ENCODE data around the gene LAMB3.

The LAMB3 gene

DNA sequence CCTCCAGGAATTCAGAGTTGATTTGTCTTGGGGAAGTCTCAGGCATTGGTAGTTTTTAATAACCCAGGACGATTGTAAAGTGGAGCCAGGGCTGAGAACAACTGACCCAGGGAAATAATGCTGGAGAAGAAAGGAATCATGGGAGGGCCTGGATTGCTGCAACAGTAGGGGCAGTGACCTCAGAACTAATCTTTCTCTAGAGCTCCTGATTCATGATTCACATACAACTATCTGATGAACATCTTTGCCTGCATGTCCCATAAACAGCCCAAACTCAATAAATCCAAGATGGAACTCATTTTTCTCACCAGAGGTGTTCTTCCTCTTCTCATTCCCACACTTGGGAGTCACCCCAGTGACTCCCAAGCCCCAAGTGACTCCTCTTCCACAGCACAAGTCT lies 14.9 kb upstream of the LAMB3 start:
- H3K4me3 ChIP-seq (ENCODE audit: low read depth, low read length) = no peak overlapping the region
- DNase-seq (ENCODE audit: low read depth) = no peak

DNA sequence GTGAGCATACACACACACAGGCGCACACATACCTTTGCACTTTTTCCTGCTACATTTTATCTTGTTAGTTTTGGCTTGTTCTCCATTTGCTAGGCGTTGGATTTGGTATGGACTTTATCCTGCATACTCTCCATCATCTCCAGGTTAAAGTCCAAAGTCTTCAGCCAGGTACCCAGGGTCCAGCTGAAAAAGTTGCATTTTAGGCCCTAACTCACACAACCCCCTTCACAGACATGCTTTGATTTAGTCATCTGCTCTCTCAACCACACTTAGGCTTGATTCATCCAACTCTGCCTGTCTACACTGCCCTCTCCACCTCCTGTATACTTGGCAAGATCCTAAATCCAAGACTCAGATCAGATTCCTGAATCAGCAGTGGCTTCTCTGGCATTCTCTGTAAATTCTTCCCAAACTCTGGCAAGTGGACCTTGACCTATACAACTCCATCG lies 10.7 kb upstream of the LAMB3 start:
- no peak for DNase-seq (ENCODE audit: low read depth)
- no peak overlapping the region for H3K4me3 ChIP-seq (ENCODE audit: low read depth, low read length)

DNA sequence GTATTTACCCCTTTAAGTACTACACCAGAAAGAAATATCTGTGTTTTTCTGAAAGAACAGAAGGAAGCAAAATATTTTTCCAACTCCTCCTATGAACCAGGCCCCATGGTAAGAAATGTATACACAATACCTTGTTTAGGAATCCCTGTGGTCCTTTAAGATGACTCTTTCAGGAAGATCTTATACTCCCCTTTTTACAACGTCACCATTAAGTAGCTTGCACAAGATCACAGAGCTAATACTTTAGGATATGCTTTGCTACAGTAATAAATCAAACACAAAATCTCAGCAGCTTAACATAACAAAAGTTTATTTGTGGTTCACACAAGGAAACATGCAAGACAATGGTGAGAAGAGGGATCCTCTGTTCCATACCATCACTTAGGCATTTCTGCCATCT lies 8.8 kb upstream of the LAMB3 start:
- no peak for DNase-seq (ENCODE audit: low read depth)
- H3K4me3 ChIP-seq (ENCODE audit: low read depth, low read length) = no peak overlapping the region

DNA sequence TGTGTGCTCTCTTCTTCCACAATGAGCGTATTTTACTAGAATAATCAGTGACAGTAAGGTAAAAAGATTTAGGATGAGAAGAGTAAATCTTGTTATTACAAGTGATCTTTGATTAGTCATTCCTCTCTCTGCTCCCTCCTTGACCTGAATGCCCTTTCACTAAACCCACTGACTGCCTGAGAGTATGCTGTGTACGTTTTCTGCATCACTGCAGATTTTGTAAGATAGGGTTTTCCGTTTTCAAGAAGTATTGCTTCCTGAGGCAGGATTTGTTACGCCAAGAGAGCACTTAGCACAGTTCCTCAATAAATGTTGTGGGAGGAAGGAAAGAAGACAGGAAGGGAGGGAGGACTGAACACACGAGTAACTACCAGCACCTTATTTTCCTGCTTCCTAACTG lies 7.7 kb upstream of the LAMB3 start:
- DNase-seq (ENCODE audit: low read depth) = no peak
- no peak overlapping the region for H3K4me3 ChIP-seq (ENCODE audit: low read depth, low read length)

DNA sequence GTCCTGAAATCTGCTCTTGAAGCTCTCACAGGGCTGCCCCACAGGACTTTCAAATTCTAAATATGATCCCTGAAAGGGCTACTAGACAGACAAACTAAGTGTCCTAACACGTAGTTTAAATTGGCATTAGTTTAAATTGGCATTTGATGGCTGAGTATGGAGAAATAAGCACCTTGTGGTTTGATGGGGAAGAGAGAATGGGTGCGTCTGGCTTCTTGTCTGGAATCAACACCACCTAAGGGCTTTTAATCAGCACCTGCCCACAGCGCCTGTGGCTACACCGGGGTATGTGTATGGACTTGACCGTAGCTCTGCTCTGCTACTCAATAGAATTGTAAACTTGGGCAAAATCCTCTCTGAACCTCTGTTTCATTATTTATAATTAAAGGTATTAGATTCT lies 5.7 kb upstream of the LAMB3 start:
- no peak overlapping the region for H3K4me3 ChIP-seq (ENCODE audit: low read depth, low read length)
- DNase-seq (ENCODE audit: low read depth) = no peak

DNA sequence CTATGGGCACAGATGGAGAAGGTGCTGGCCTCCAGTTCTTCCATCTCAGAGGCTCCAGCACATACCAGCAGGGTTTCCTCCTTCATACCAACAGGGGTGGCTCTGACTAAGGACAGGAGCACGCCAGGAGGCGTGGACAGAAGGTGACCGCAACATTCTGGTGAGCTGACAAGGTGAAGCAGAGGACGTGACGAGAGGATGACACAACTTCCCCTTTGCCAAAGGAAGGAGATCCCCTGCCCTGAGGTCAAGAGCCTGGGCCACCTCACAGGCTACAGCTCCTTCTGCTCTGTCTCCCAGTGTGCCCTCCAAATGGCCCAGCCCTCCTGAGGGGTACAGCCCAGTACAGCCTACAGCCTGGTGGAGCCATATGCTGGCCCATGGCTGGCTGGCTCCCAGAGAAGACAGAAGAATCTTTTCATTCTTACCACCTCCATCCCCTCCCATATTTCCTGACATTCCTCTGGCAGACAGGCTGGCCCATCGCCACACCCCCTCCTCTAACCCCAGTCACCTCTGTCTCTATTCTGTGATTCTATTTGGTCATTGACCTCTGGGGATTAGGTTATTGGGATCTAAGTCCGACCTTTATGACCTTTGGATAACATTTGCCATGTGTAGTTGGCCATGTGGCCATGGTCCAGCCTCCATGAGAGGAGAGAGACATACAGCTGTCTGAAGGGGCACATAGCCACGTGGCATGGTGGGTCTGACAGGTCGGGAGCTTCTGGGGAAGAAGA lies 5.1 kb upstream of the LAMB3 start:
- no peak for DNase-seq (ENCODE audit: low read depth)
- no peak overlapping the region for H3K4me3 ChIP-seq (ENCODE audit: low read depth, low read length)

DNA sequence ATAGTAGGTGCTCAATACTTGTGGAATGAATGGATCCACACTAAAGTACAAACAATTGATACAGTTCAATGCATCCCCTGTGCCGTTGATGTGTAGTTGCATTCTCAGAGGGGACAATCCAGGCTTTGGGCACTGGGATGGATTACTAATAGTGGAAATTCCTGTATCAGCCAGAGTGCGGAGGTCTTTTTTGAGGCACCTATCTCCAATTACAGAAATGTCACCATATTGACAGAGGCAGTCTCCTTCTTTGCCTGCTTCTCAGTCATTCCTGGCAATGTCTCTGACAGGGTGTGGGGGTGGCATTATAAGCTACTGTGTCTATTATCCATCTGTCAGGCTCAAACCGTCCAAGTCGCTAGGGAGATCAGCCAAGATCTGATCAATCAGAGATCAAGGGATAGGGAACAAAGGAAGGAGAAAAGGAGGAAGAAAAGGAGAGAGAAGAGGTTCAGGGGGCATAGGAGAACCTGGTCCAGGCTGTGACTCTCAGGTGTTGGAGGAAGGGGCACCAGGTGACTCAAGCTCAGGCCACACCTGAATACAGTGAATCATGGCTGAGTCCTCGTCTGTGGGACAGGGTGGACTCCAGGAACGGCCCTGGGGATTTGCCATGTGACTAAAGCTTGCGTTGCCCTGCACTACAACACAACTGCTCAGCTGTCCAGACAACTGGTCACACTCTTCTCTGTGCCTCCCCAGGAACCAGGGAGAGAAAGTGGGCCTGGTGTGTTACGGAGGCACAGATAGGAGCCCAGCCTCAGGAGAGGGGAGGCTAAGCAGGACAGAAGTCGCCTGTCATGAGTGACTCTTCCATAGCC lies 3.4 kb upstream of the LAMB3 start:
- no peak for DNase-seq (ENCODE audit: low read depth)
- no peak overlapping the region for H3K4me3 ChIP-seq (ENCODE audit: low read depth, low read length)

DNA sequence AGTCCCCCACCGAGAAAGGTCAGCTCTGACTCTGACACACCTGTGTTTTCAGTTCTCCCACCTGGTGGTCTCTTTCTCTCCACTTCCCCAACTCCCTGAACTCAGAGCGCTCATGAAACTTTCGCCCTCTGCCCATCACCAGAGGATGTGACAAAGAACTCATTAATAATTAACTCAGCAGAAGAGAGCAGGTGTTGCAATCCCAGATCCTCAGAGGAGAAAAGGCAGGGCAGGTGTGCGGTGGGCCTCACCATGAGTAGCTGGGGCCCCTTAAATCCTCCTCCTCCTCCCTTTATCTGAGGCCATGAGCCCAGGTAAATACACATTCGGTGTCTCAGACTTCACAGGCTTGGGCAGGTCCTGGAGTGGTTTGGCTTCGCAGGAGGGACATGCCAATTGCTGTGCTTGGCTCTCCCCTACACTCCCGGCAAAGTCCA lies 1.7 kb upstream of the LAMB3 start:
- no peak overlapping the region for H3K4me3 ChIP-seq (ENCODE audit: low read depth, low read length)
- no peak for DNase-seq (ENCODE audit: low read depth)

DNA sequence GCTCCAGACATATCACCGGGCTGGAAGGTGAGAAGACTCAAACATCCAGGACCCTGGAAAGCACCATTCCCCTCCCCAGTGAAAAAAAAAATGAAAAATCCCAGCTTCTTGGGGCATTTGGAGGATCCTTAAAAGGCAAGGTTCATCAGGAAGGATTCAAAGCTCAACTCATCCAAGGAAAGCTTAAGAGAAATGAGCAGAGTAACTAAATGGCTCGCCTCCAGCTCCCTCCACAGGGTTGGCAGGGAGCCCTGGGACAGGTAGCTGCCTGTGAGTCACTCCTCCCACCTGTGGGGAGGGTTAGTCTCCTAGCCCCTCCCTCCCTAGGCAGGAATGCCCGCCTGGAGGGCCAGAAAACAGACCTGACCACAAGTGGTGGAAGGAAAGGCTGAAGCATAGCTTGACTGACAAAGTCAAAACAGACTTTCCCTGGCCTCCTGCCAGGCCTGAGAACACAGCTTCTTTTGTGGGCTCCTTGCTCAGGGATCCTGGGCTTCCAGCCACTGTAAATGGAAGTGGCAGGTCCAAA lies 712 bp upstream of the LAMB3 start:
- DNase-seq (ENCODE audit: low read depth) = no peak
- no peak overlapping the region for H3K4me3 ChIP-seq (ENCODE audit: low read depth, low read length)

DNA sequence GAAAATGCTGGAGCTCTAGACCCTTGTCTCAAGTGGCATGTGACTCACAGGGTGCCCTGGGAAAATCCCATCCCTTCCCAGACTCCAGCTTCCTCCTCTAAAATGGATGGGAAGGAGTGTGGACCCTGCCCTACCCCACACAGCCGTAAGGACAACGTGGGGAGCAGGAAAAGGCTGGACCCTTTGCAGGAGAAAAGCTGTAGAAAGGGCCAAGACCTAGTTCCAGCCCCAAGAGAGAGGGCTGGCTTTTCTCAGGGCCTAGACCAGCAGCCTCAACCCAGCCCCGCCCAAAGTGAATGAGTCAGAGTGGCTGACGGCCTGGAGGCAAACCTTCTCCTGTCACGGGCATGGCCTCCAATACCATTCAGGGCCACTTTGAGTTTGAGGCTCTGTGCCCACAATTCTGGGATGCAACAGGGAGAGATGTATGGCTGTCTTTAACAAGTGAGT lies 1.1 kb downstream of the LAMB3 start:
- H3K4me3 ChIP-seq (ENCODE audit: low read depth, low read length) = no peak overlapping the region
- no peak for DNase-seq (ENCODE audit: low read depth)

DNA sequence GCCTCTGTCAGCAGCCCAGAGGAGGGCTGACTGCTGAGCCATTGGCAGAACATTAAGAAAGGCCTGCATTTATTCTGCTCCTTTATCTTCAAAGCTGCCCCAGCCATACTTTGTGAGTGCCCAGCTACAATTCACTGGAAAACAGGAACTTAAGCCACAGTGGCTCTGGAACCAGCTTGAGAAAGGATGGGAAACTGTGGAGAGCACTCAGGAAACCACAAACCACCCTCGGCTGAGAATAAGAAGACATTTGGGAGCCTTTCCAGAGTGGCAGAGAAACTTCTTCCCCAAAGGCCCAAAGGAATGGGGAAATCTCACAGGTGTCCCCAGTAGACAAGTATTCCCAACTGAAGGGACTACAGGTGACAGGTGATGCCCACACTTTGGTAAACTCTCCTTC lies 1.8 kb downstream of the LAMB3 start:
- H3K4me3 ChIP-seq (ENCODE audit: low read depth, low read length) = no peak overlapping the region
- no peak for DNase-seq (ENCODE audit: low read depth)

DNA sequence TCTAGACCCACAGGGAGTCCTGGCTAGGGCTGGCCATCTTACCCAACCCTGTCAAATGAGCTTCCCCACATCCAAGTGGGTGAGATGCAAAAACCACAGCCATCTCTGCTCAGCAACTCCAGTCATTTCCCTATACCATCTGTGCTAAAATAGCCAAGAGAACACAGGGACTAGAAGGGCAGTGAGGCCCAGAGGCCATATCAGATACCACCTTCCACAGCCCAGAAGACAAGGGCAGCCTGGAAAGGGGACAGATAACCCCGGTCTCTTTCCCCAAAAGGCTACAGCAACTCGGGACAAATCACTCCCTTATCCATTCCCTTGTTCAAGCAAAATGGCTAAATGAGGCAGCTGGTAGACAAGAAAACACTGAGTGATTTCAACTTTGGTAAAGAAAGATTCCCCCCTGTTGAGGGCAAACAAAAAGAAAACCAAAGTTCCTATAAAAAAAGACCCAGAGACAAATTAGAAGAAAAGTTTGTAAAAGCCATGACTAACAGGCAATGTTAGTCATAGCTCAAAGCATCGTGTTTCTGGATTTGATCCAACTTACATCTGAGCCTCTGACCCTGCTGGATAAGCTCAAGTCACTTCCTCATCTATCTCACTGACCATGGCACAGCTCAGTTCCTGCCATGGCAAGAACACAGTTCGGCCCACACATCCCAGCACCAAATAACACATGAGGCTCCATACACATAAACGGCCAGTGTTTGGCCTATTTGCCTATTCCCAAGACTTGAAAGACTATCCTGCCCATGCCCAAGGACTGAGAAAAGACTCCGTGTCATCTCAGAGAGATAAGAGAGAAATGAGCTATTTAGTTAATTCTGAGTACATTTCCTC lies 3.1 kb downstream of the LAMB3 start:
- no peak overlapping the region for H3K4me3 ChIP-seq (ENCODE audit: low read depth, low read length)
- DNase-seq (ENCODE audit: low read depth) = peak; percentile 89

DNA sequence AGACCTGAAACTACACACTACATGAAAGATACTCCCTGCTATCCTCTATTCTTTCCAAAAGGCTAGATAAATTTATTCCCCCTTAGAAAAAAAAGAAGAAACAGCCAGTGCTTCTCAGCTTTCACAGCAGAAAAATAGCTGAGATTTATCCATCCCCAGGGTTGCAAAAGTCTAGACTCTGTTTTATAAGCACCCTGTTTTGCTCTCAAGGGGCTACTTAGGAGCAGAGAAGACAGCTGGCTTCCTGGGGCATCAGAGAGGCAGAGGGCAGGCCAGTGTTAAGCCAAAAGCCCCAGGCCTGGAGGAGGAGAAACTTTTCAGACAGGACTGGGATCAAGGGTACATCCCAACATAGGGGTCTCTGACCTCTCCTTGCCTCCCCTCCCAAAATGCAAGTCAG lies 3.9 kb downstream of the LAMB3 start:
- DNase-seq (ENCODE audit: low read depth) = no peak
- H3K4me3 ChIP-seq (ENCODE audit: low read depth, low read length) = no peak overlapping the region

DNA sequence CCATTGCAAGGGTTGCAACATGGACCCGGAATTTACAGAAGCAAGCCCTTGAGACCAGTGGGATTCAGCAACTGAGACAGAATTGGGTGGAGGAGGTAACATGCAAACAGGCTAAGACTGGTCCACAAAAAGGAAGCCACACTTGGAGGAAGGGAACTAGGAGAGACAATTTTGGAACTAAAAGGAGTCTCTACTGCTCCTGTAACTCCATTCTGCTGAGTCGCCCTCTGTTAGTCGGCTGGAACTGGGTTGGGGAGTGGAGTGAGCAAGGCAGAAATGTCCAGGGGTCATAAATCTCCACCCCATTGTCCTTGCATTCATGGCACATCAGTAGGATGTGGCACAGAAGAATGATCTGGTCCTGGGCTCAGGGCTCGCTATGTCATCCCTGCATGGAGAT lies 5.1 kb downstream of the LAMB3 start:
- DNase-seq (ENCODE audit: low read depth) = no peak
- H3K4me3 ChIP-seq (ENCODE audit: low read depth, low read length) = no peak overlapping the region

DNA sequence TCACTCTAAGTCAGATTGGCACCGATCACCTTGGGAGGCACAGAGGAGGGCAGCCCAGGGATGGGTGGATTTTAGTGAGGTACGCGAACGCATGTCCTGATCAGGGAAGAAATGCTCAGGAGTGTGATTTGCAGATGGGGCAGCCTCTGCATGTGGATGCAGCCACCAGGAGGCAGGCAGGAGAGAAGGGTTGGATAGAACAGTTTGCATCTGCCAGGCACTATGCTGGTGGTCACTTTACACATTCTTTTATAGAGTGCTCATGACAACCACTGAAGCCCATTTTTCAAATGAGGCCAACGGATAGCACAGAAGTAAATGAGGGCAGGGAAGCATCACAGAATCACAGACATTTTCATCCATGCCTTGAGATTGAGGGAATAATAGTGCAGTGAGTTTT lies 5.7 kb downstream of the LAMB3 start:
- no peak overlapping the region for H3K4me3 ChIP-seq (ENCODE audit: low read depth, low read length)
- DNase-seq (ENCODE audit: low read depth) = no peak

DNA sequence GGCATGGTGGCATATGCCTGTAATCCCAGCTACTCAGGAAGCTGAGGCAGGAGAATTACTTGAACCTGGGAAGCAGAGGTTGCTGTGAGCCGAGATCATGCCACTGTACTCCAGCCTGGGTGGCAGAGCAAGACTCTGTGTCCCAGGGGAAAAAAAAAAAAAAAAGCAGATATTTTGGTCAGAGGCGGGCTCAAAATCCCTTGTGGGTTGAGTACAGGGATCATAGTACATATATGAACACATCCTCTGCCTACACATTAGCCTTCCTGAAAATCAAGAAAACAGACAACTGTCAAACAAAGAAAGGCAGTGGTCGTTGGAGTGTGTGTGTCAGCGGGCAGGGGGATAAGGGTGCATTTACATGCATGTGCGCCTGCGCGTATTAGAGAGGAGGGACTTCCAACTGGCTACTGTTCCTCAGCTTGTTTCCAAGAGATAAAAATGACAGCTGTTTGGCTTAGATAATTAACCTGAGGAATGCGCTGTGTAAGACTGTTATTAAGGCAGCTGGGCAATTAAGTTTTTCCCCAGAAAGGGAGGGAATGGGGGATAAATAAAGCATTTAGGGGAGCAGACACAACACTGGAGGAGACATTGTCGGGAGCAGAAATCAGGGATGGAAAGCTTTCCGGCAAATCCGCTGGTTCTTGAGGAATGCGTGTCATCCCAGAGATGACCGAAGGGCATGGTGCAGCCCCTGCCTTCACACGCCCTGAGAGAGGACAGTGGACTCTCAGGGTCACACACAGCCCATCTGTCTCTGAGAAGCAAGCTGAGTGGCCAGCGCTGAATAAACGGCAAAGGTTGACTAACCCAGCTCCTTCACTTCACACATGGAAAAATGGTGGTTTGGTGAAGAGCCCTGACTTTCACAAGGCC lies 6.4 kb downstream of the LAMB3 start:
- H3K4me3 ChIP-seq (ENCODE audit: low read depth, low read length) = no peak overlapping the region
- no peak for DNase-seq (ENCODE audit: low read depth)

DNA sequence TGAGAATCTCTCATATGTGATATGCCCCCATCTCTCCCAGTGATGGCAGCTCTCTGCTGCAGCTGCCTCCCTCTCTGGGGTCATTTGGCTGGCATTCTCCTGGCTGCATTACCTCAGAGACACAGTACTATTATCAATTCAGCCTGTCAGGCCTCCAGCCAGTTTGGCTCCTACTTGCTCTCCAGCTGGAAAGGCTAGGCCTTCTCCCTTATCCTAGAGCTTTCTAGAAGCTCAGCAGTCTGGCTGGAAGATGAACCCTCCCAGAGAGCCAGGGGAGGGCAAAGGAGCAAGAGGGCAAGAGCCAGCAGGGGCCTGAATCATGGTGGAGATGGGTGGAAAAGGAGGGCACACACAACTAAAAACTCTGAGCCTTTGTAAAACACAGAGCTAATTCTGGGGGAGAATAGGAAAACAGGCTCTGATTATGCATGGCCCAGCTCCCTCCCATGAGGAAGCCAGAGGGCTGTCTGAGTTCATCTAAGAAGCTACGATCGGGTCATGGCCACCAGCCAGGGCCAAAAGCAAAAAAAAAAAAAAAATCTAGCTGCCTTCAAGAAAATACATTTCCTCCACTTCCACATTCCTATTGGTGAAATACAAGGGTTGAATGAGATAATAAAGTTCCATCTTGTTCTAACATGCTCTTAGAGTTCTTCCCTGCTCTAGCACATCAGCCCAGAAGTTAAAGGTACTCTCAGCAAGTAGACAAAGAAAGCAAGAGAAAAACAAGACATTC lies 8.8 kb downstream of the LAMB3 start:
- no peak for DNase-seq (ENCODE audit: low read depth)

DNA sequence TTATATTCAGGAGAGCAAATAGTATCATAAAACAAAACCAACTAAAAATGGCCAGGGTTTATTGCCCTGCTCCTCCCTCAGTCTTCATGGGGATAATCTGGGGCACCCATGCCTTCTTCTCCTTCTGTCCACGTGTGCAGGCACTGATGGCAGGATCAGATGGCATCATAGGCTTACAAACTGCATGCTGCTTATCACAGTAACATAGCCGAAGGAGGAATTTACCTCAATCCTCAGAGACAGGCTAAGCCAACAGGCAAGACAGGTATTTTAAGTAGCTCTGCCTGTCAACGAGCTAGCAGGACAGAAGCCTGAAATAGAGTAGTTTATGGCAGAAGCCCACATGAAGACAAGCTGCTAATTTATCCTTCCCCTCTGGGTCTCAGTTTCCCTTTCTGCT lies 9.4 kb downstream of the LAMB3 start:
- DNase-seq (ENCODE audit: low read depth) = no peak
- H3K4me3 ChIP-seq (ENCODE audit: low read depth, low read length) = no peak overlapping the region

More for the DNA sequence above, 8.8 kb downstream of the LAMB3 start:
- H3K4me3 ChIP-seq (ENCODE audit: low read depth, low read length) = no peak overlapping the region

Data from skeletal muscle cell (primary cell).